Tibial artery (tissue), 4 donors: ENCODE measurements around the gene IGF2BP2.

ENCODE experiments used
- DNase-seq, 2 donors: peaks; one replicate each; pipeline ENCODE4 v3.0.0-alpha.2; 2019
- H3K27ac ChIP-seq, 2 donors: fragments of 200-600 bp; sonication (generic) in 1 of 2; 1 replicate in 1 of 2; 2 replicates in 1 of 2; pipeline ENCODE4 v1.5.1; 2018 to 2019; ENCODE audit warnings: mild to moderate bottlenecking in 1 of 2
- H3K27me3 ChIP-seq, 2 donors: fragments of 200-600 bp; sonication (generic) in 1 of 2; one replicate each; pipeline versions ENCODE4 v1.5.1 to v1.6.0; 2016 to 2019
- H3K36me3 ChIP-seq, 3 donors: fragments of 200-600 bp; sonication (generic) in 2 of 3; one replicate each; pipeline ENCODE4 v1.5.1; 2016 to 2019; ENCODE audit warnings: mild to moderate bottlenecking in 2 of 3
- H3K4me1 ChIP-seq, 4 donors: fragments of 200-600 bp; sonication (generic) in 2 of 4; 1 replicate in 3 of 4; 2 replicates in 1 of 4; pipeline ENCODE4 v1.5.1; 2016 to 2019
- H3K4me3 ChIP-seq, 2 donors: fragments of 200-600 bp; sonication (generic) in 1 of 2; 1 replicate in 1 of 2; 2 replicates in 1 of 2; pipeline ENCODE4 v1.5.1; 2018 to 2019; ENCODE audit warnings: mild to moderate bottlenecking in 2 of 2
- H3K9me3 ChIP-seq, 3 donors: fragments of 200-600 bp; sonication (generic) in 1 of 3; one replicate each; pipeline ENCODE4 v1.5.1; 2016 to 2019
- CTCF ChIP-seq, 2 experiments: fragments of 200-600 bp in 1 of 2; fragments of 450-650 bp in 1 of 2; IDR thresholded peaks; one replicate each; pipeline ENCODE4 v1.5.1; 2017 to 2019; ENCODE audit warnings: antibody characterized with exemption in 2 of 2, mild to moderate bottlenecking in 1 of 2, moderate library complexity in 1 of 2
- intact Hi-C: fragments of 100-400 bp; cut with DNase I; formaldehyde crosslinking; loops from one replicate; pipeline ENCODE4 v1.15.0; 2023; ENCODE audit warnings: low total_unique reads

Gene IGF2BP2

GRCh38 chr3:185796431-185797107, 28.3 kb downstream of the IGF2BP2 start:
- no peak for DNase-seq
- no peak for TF ChIP-seq CTCF (IDR thresholded peaks at IDR 0.05)
- Histone ChIP-seq H3K27ac (no peak overlapping the region), H3K27me3 (no peaks in the 10 kb centered on the region), H3K36me3 (no peaks in the 10 kb centered on the region), H3K9me3 (no peaks in the 10 kb centered on the region), H3K4me3 (no peak overlapping the region), H3K4me1 (no peaks in the 10 kb centered on the region)
- intact Hi-C loops, result no loop called here

GRCh38 chr3:185793381-185793780, 31.5 kb downstream of the IGF2BP2 start:
- no peaks in the 10 kb centered on the region for H3K36me3 ChIP-seq
- DNase-seq, result no peak
- intact Hi-C loops, result no loop called here
- no peak for TF ChIP-seq CTCF (IDR thresholded peaks at IDR 0.05)
- H3K9me3 ChIP-seq, result no peaks in the 10 kb centered on the region
- H3K4me3 ChIP-seq, result no peak overlapping the region
- H3K4me1 ChIP-seq, result no peaks in the 10 kb centered on the region
- no peak overlapping the region for H3K27ac ChIP-seq
- H3K27me3 ChIP-seq, result peaks cover 0 to 2% of the 10 kb centered on the region in 2 donors

GRCh38 chr3:185792955-185793354, 31.9 kb downstream of the IGF2BP2 start:
- Histone ChIP-seq H3K9me3 (no peaks in the 10 kb centered on the region), H3K27me3 (peaks cover 0 to 2% of the 10 kb centered on the region in 2 donors), H3K4me3 (no peak overlapping the region), H3K27ac (no peak overlapping the region), H3K4me1 (no peaks in the 10 kb centered on the region), H3K36me3 (no peaks in the 10 kb centered on the region)
- DNase-seq, result no peak
- no peak for TF ChIP-seq CTCF (IDR thresholded peaks at IDR 0.05)
- intact Hi-C loops, result no loop called here

- intact Hi-C loops, result no loop called here
- Histone ChIP-seq H3K4me3 (no peak overlapping the region), H3K4me1 (no peaks in the 10 kb centered on the region), H3K36me3 (no peaks in the 10 kb centered on the region), H3K27ac (no peak overlapping the region), H3K27me3 (peaks cover 0 to 2% of the 10 kb centered on the region in 2 donors), H3K9me3 (no peaks in the 10 kb centered on the region)
- TF ChIP-seq CTCF (IDR thresholded peaks at IDR 0.05), result no peak
- DNase-seq, result no peak
Measured at GRCh38 chr3:185789891-185790830, 34.7 kb downstream of the IGF2BP2 start.

GRCh38 chr3:185789134-185789533, 35.7 kb downstream of the IGF2BP2 start:
- no peaks in the 10 kb centered on the region for H3K36me3 ChIP-seq
- intact Hi-C loops, result no loop called here
- H3K9me3 ChIP-seq, result no peaks in the 10 kb centered on the region
- peaks cover 0 to 2% of the 10 kb centered on the region in 2 donors for H3K27me3 ChIP-seq
- H3K4me1 ChIP-seq, result no peaks in the 10 kb centered on the region
- no peak for DNase-seq
- TF ChIP-seq CTCF (IDR thresholded peaks at IDR 0.05), result no peak
- H3K27ac ChIP-seq, result no peak overlapping the region
- H3K4me3 ChIP-seq, result no peak overlapping the region
